Adrenal gland (tissue), 12 donors: ENCODE results near the gene TGDS. TPM values are rescaled to one million over a fixed set of nuclear protein-coding genes. Genes with fewer than 3 reads are reported as not detected.
"Not testable (repeated sequence)": the region's sequence is repeated elsewhere in the genome, so short reads cannot be mapped to it uniquely, and the experiment has no call there.

Experiments used
- DNase-seq, 7 donors: peaks; one replicate each; pipeline ENCODE4 v3.0.0-alpha.2; 2019 to 2020
- H3K27ac ChIP-seq, 5 donors: fragments of 200-600 bp; sonication (generic) in 4 of 5; 1 replicate in 3 of 5; 2 replicates in 2 of 5; pipeline versions ENCODE4 v1.5.1 to v1.8.0; 2016 to 2020; ENCODE audit warnings: mild to moderate bottlenecking in 1 of 5
- H3K27me3 ChIP-seq: fragments of 200-600 bp; 2 replicates; pipeline ENCODE4 v1.8.0; 2021
- H3K36me3 ChIP-seq, 2 donors: fragments of 200-600 bp; replicated peaks in 1 of 2; 1 replicate in 1 of 2; 2 replicates in 1 of 2; pipeline versions ENCODE4 v1.5.1 to v1.8.0; 2018 to 2022
- H3K4me1 ChIP-seq, 2 donors: fragments of 200-600 bp; replicated peaks in 1 of 2; 1 replicate in 1 of 2; 2 replicates in 1 of 2; pipeline versions ENCODE4 v1.5.1 to v1.8.0; 2018 to 2021
- H3K4me3 ChIP-seq, 4 donors: fragments of 200-600 bp; sonication (generic) in 3 of 4; one replicate each; pipeline ENCODE4 v1.5.1; 2016 to 2018
- H3K9me3 ChIP-seq, 3 donors: fragments of 200-600 bp; sonication (generic) in 1 of 3; replicated peaks in 1 of 3; 1 replicate in 2 of 3; 2 replicates in 1 of 3; pipeline versions ENCODE4 v1.5.1 to v1.8.0; 2016 to 2021
- POLR2A ChIP-seq, 2 donors: fragments of 450-650 bp; IDR thresholded peaks; one replicate each; pipeline ENCODE4 v1.6.1; 2017; ENCODE audit warnings: antibody characterized with exemption in 2 of 2, mild to moderate bottlenecking in 2 of 2, moderate library complexity in 1 of 2
- WGBS, 4 donors: extraction: QIAGEN DNeasy Blood & Tissue Kit in 2 of 4; methylation state at CpG; one replicate each; pipeline versions ENCODE4 v1.1.5 to v1.1.7; 2013 to 2017; 5-methylcytosine and 5-hydroxymethylcytosine counted together
- intact Hi-C, 2 donors: fragments of 100-400 bp; cut with DNase I; formaldehyde crosslinking; loops; one replicate each; pipeline versions ENCODE4 v1.14.1 to v1.15.0; 2022 to 2023
- polyA plus RNA-seq, 3 donors: library from polyadenylated mRNA; stranded (reverse); fragments of 200-250 nt in 2 of 3; fragments of 350-450 nt in 1 of 3; fragmentation: Illumina TruSeq in 1 of 3; extraction: RNeasy Lipid Tissue Mini Kit (QIAGEN cat#74804) in 1 of 3; gene quantifications; one replicate each; pipeline ENCODE4 v1.2.3, GENCODE V29; 2013 to 2014
- total RNA-seq, 9 donors: library from RNA; depleted of rRNA in 4 of 9; stranded (reverse); fragments of >200 nt in 4 of 9; fragments of 120-200 nt in 1 of 9; fragmentation: NEBNext Ultra II Directional in 1 of 9; extraction: Animal tissue kit (Norgen Biotek cat#: 25700) in 1 of 9; gene quantifications; one replicate each; pipeline versions ENCODE4 v1.1.0 to v1.2.4, GENCODE V29; 2013 to 2023
- TF ChIP-seq, protein P1 (sequence below), 6 experiments: fragments of 450-650 bp in 4 of 6; fragments of 200-600 bp in 2 of 6; sonication (generic) in 1 of 6; IDR thresholded peaks; 1 replicate in 5 of 6; 2 replicates in 1 of 6; pipeline versions ENCODE4 v1.5.1 to v1.8.0; 2016 to 2021; ENCODE audit warnings: antibody characterized with exemption in 6 of 6, mild to moderate bottlenecking in 2 of 6, moderate library complexity in 1 of 6
- donor health status: healthy with polysubstance abuse.
- donor health status: Bipolar disorder and iron deficiency.
- donor health status: DM: yes; HTN: yes; CAD: no.
- donor health status: DM: no; HTN: no; CAD: no.
- donor health status: DM: no; HTN: no; CAD: no.
- donor health status: DM: yes; HTN: yes; CAD: no.

Gene TGDS
- total and polyA plus RNA-seq, 12 donors: 6.2 to 27.4 (median 11.6) TPM

DNA sequence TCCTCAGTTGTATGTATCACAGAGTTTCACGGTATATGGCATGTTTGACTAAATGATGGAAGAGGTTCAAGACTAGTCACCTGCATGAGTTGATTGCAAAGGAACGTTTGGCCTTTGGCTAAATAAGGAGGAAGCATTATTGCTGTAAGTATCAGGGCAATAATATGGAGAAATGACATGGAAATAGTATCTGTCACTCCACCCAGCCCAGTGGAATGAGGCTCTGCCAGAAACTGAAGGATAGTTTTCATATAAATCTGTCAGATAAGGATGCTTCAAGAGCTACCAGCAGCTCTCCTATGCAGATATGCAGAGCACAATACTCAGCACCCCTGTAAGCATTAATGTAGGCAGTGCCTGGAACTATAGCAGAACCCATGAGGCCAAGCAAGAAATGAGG is 60.7 kb downstream of the TGDS start:
- Histone ChIP-seq H3K9me3 (no peaks in the 10 kb centered on the region), H3K4me3 (no peak overlapping the region), H3K27ac (no peak overlapping the region), H3K27me3 (no peaks in the 10 kb centered on the region), H3K36me3 (no peaks in the 10 kb centered on the region), H3K4me1 (no peaks in the 10 kb centered on the region)
- no peak for DNase-seq
- WGBS, 4 donors: 68 to 85% (median 74%) methylated on average over 2 of the region's 2 CpGs
- intact Hi-C loops: no loop called here
- no peak for TF ChIP-seq POLR2A (IDR thresholded peaks at IDR 0.05)
- TF ChIP-seq, protein P1, sequence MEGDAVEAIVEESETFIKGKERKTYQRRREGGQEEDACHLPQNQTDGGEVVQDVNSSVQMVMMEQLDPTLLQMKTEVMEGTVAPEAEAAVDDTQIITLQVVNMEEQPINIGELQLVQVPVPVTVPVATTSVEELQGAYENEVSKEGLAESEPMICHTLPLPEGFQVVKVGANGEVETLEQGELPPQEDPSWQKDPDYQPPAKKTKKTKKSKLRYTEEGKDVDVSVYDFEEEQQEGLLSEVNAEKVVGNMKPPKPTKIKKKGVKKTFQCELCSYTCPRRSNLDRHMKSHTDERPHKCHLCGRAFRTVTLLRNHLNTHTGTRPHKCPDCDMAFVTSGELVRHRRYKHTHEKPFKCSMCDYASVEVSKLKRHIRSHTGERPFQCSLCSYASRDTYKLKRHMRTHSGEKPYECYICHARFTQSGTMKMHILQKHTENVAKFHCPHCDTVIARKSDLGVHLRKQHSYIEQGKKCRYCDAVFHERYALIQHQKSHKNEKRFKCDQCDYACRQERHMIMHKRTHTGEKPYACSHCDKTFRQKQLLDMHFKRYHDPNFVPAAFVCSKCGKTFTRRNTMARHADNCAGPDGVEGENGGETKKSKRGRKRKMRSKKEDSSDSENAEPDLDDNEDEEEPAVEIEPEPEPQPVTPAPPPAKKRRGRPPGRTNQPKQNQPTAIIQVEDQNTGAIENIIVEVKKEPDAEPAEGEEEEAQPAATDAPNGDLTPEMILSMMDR (IDR thresholded peaks at IDR 0.05): no peak

GRCh38 chr13:94534166-94534565 is 61.8 kb downstream of the TGDS start:
- Histone ChIP-seq H3K4me3 (no peak overlapping the region), H3K36me3 (no peaks in the 10 kb centered on the region), H3K4me1 (no peaks in the 10 kb centered on the region), H3K9me3 (no peaks in the 10 kb centered on the region), H3K27ac (no peak overlapping the region), H3K27me3 (no peaks in the 10 kb centered on the region)
- no peak for TF ChIP-seq POLR2A (IDR thresholded peaks at IDR 0.05)
- TF ChIP-seq, protein P1 (IDR thresholded peaks at IDR 0.05): no peak
- 68 to 79% (median 70%) methylated on average over 1 of the region's 1 CpG for WGBS, 4 donors
- intact Hi-C loops: no loop called here
- DNase-seq: no peak

GRCh38 chr13:94532278-94532677 is 63.7 kb downstream of the TGDS start:
- H3K27ac ChIP-seq, intact Hi-C loops, DNase-seq, H3K4me1 ChIP-seq, H3K36me3 ChIP-seq, H3K4me3 ChIP-seq, H3K27me3 ChIP-seq, H3K9me3 ChIP-seq: not testable (repeated sequence)
- WGBS, 4 donors: 73 to 93% (median 86%) methylated on average over 2 of the region's 2 CpGs

- 63 to 75% (median 73%) methylated on average over 5 to 7 of the region's 7 CpGs for WGBS, 4 donors
- H3K4me1 ChIP-seq, H3K4me3 ChIP-seq, DNase-seq, H3K9me3 ChIP-seq, intact Hi-C loops, H3K36me3 ChIP-seq, H3K27me3 ChIP-seq, H3K27ac ChIP-seq: not testable (repeated sequence)
Measured at GRCh38 chr13:94526956-94527355, 69.0 kb downstream of the TGDS start.

GRCh38 chr13:94525781-94526180 is 70.2 kb downstream of the TGDS start:
- 75 to 92% (median 86%) methylated on average over 2 of the region's 2 CpGs for WGBS, 4 donors
- H3K4me1 ChIP-seq: no peaks in the 10 kb centered on the region
- no peaks in the 10 kb centered on the region for H3K9me3 ChIP-seq
- DNase-seq: no peak
- H3K27me3 ChIP-seq: no peaks in the 10 kb centered on the region
- no peak overlapping the region for H3K27ac ChIP-seq
- H3K36me3 ChIP-seq: no peaks in the 10 kb centered on the region
- H3K4me3 ChIP-seq: no peak overlapping the region
- intact Hi-C loops: no loop called here
- TF ChIP-seq, protein P1 (IDR thresholded peaks at IDR 0.05): no peak
